ENCODE data around the gene C12orf60. TPM values are rescaled to one million over a fixed set of nuclear protein-coding genes. Genes with fewer than 3 reads are reported as not detected.

C12orf60 gene
- total RNA-seq, 1 experiment from 2014 or later = 1.9 TPM

GRCh38 chr12:14766649-14767215 is 36.7 kb upstream of the C12orf60 start:
- Mint-ChIP-seq H3K27me3 (ENCODE audit: low read depth) (peaks cover 5% of the 10 kb centered on the region; the same call in 1 of the 2 replicates), H3K27ac (peak overlapping the region in 1 of 3 experiments; percentile 29; a peak in 1 of 7 replicates), H3K36me3 (ENCODE audit: insufficient read depth in 1 of 3, low read depth in 3 of 3) (peaks cover 22 to 35% (median 29%) of the 10 kb centered on the region in 3 experiments), H3K9me3 (peaks cover 8 to 9% of the 10 kb centered on the region in 2 experiments; a peak in 4 of 5 replicates), H3K4me1 (peaks cover 8 to 18% of the 10 kb centered on the region in 2 experiments), H3K4me3 (no peak overlapping the region)
- Histone ChIP-seq H4K20me1 (ENCODE audit: control insufficient read depth, insufficient read depth, insufficient read length) (peaks cover 3% of the 10 kb centered on the region), H2BK5ac (ENCODE audit: insufficient read length, low read length) (no peak overlapping the region), H2BK20ac (ENCODE audit: low read depth, low read length, poor library complexity, severe bottlenecking) (no peak overlapping the region), H3K9me3 (ENCODE audit: control insufficient read depth, low read depth, low read length) (no peaks in the 10 kb centered on the region), H2BK120ac (ENCODE audit: low read depth, low read length, poor library complexity, severe bottlenecking) (no peak overlapping the region), H2AK5ac (ENCODE audit: insufficient read length, low read length) (no peak overlapping the region), H3K79me1 (ENCODE audit: insufficient read depth, low read depth, low read length, poor library complexity, severe bottlenecking) (no peaks in the 10 kb centered on the region), H3K79me2 (ENCODE audit: insufficient read depth, low read length) (no peaks in the 10 kb centered on the region; the same call in 1 of the 2 replicates), H2BK15ac (ENCODE audit: low read depth, low read length) (no peak overlapping the region), H3K56ac (ENCODE audit: insufficient read length, low read depth, low read length) (no peak overlapping the region), H4K91ac (ENCODE audit: insufficient read length, low read depth, low read length) (no peak overlapping the region), H3K14ac (ENCODE audit: insufficient read depth, low read length) (no peak overlapping the region), H3K4me2 (ENCODE audit: insufficient read depth, insufficient read length, low read length) (no peak overlapping the region), H2BK12ac (ENCODE audit: insufficient read length, low read depth, low read length) (no peak overlapping the region), H3K4me1 (ENCODE audit: insufficient read depth, low read length) (no peaks in the 10 kb centered on the region), H3K27ac (ENCODE audit: insufficient read length, low read depth, low read length) (no peak overlapping the region), H3K27me3 (ENCODE audit: insufficient read depth, low read length) (no peaks in the 10 kb centered on the region), H3K9ac (ENCODE audit: extremely low read depth, insufficient read length, low read length) (no peak overlapping the region), H3K18ac (ENCODE audit: insufficient read length, low read depth, low read length) (no peak overlapping the region), H3T11ph (ENCODE audit: low read length) (no peak overlapping the region), H2AFZ (ENCODE audit: low read length) (no peak overlapping the region), H3K23ac (ENCODE audit: insufficient read length, low read depth, low read length) (no peak overlapping the region), H3K4ac (ENCODE audit: low read depth, low read length) (no peak overlapping the region), H4K5ac (ENCODE audit: insufficient read length, low read depth, low read length) (no peak overlapping the region), H3K23me2 (ENCODE audit: insufficient read length, low read depth, low read length, poor library complexity, severe bottlenecking) (peaks cover 4% of the 10 kb centered on the region), H4K8ac (replicated peaks; ENCODE audit: insufficient read length, low read depth, low read length) (no peak overlapping the region)
- DNase-seq = no peak
- no CpG with 5 or more reads among the region's 3 CpGs for WGBS (ENCODE audit: extremely low coverage, insufficient read length, low lambda C conversion rate)
- TF ChIP-seq, protein P1, sequence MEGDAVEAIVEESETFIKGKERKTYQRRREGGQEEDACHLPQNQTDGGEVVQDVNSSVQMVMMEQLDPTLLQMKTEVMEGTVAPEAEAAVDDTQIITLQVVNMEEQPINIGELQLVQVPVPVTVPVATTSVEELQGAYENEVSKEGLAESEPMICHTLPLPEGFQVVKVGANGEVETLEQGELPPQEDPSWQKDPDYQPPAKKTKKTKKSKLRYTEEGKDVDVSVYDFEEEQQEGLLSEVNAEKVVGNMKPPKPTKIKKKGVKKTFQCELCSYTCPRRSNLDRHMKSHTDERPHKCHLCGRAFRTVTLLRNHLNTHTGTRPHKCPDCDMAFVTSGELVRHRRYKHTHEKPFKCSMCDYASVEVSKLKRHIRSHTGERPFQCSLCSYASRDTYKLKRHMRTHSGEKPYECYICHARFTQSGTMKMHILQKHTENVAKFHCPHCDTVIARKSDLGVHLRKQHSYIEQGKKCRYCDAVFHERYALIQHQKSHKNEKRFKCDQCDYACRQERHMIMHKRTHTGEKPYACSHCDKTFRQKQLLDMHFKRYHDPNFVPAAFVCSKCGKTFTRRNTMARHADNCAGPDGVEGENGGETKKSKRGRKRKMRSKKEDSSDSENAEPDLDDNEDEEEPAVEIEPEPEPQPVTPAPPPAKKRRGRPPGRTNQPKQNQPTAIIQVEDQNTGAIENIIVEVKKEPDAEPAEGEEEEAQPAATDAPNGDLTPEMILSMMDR (conservative IDR thresholded peaks at IDR 0.05) = no peak
